Stomach (tissue), 9 donors: ENCODE measurements around the gene BPGM. TPM values are rescaled to one million over a fixed set of nuclear protein-coding genes. Genes with fewer than 3 reads are reported as not detected.
A peak's percentile ranks its signal among the peaks of the same experiment; 100 is the strongest.

Experiments
- DNase-seq, 2 donors: peaks; one replicate each; pipeline versions ENCODE4 v3.0.0 to v3.0.0-alpha.2; 2013 to 2019
- H3K27ac ChIP-seq, 5 donors: fragments of 200-600 bp in 4 of 5; sonication (generic) in 4 of 5; one replicate each; pipeline ENCODE4 v1.5.1; 2013 to 2019; ENCODE audit warnings: mild to moderate bottlenecking in 1 of 5, moderate library complexity in 1 of 5
- H3K27me3 ChIP-seq, 3 donors: fragments of 200-600 bp; sonication (generic); one replicate each; pipeline ENCODE4 v1.5.1; 2017 to 2019; ENCODE audit warnings: mixed run types in 1 of 3
- H3K36me3 ChIP-seq, 4 donors: fragments of 200-600 bp; sonication (generic); 1 replicate in 3 of 4; 2 replicates in 1 of 4; pipeline ENCODE4 v1.5.1; 2016 to 2019
- H3K4me1 ChIP-seq, 4 donors: fragments of 200-600 bp; sonication (generic); one replicate each; pipeline ENCODE4 v1.5.1; 2016 to 2019
- H3K4me3 ChIP-seq, 4 donors: fragments of 200-600 bp; sonication (generic) in 3 of 4; one replicate each; pipeline ENCODE4 v1.5.1; 2016 to 2019; ENCODE audit warnings: mild to moderate bottlenecking in 1 of 4
- H3K9me3 ChIP-seq, 4 donors: fragments of 200-600 bp; sonication (generic); one replicate each; pipeline ENCODE4 v1.5.1; 2016 to 2019
- EP300 ChIP-seq: sonication (generic); formaldehyde crosslinking; IDR thresholded peaks from one replicate; pipeline ENCODE4 v1.6.1; 2017; ENCODE audit warnings: antibody characterized with exemption
- POLR2A ChIP-seq, 4 donors: fragments of 450-650 bp; IDR thresholded peaks; one replicate each; pipeline ENCODE4 v1.6.1; 2016; ENCODE audit warnings: antibody characterized with exemption in 4 of 4, control low read depth in 2 of 4, mild to moderate bottlenecking in 1 of 4, moderate library complexity in 1 of 4
- POLR2AphosphoS5 ChIP-seq, 3 donors: sonication (generic); formaldehyde crosslinking; IDR thresholded peaks; one replicate each; pipeline ENCODE4 v1.6.1; 2016; ENCODE audit warnings: antibody characterized with exemption in 3 of 3
- WGBS, 5 donors: extraction: QIAGEN DNeasy Blood & Tissue Kit in 3 of 5; methylation state at CpG; one replicate each; pipeline versions ENCODE4 v1.1.5 to v1.1.7; 2013 to 2018; 5-methylcytosine and 5-hydroxymethylcytosine counted together
- intact Hi-C: fragments of 100-400 bp; cut with DNase I; formaldehyde crosslinking; loops from one replicate; pipeline ENCODE4 v1.15.1; 2023; ENCODE audit warnings: low total_unique reads
- polyA plus RNA-seq, 3 donors: library from polyadenylated mRNA; stranded (reverse); fragments of 200-250 nt; gene quantifications; one replicate each; pipeline ENCODE4 v1.2.3, GENCODE V29; 2013
- total RNA-seq, 5 donors: library from RNA; depleted of rRNA; stranded (reverse); fragments of >200 nt; gene quantifications; one replicate each; pipeline versions ENCODE4 v1.1.0 to v1.2.3, GENCODE V29; 2014 to 2016
- TF ChIP-seq, protein P1 (sequence below), 7 experiments: fragments of 450-650 bp in 4 of 7; fragments of 200-600 bp in 3 of 7; sonication (generic) in 3 of 7; IDR thresholded peaks; one replicate each; pipeline ENCODE4 v1.5.1; 2016 to 2019; ENCODE audit warnings: antibody characterized with exemption in 7 of 7, control low read depth in 2 of 7, mild to moderate bottlenecking in 1 of 7
- donor health status: healthy with polysubstance abuse.
- donor health status: Bipolar disorder and iron deficiency.
- donor health status: healthy.

BPGM gene
- total and polyA plus RNA-seq, 8 donors, result 4.7 to 47.3 (median 19.8) TPM

DNA sequence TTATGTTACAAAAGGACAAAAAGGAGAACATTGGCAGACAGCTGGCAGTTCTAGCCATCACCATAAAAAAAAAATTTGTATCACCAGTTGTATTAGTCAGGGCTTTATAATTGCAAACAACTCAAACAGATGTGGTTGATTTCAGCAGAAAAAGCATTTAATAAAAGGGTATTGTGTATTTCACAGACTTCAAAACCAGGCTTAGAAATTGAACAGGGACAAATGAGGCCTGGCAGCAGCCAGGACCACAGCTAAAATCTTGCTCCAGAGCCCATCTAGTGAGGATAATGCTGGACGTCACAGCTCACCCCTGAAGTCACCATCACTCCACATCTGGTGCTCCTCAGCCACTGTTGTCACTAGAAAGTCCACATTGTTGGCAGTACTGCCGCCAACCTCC, 79.9 kb downstream of the BPGM start:
- no peak overlapping the region for H3K4me3 ChIP-seq
- DNase-seq, result peak in 1 of 2 donors; percentile 63
- peaks cover 0 to 45% (median 23%) of the 10 kb centered on the region in 4 donors for H3K4me1 ChIP-seq
- H3K36me3 ChIP-seq, result no peaks in the 10 kb centered on the region
- 65 to 80% (median 73%) methylated on average over 2 of the region's 2 CpGs for WGBS, 5 donors
- peak in 1 of 3 donors; percentile 77 for TF ChIP-seq POLR2AphosphoS5 (IDR thresholded peaks at IDR 0.05)
- TF ChIP-seq EP300, result peak; percentile 91
- TF ChIP-seq, protein P1, sequence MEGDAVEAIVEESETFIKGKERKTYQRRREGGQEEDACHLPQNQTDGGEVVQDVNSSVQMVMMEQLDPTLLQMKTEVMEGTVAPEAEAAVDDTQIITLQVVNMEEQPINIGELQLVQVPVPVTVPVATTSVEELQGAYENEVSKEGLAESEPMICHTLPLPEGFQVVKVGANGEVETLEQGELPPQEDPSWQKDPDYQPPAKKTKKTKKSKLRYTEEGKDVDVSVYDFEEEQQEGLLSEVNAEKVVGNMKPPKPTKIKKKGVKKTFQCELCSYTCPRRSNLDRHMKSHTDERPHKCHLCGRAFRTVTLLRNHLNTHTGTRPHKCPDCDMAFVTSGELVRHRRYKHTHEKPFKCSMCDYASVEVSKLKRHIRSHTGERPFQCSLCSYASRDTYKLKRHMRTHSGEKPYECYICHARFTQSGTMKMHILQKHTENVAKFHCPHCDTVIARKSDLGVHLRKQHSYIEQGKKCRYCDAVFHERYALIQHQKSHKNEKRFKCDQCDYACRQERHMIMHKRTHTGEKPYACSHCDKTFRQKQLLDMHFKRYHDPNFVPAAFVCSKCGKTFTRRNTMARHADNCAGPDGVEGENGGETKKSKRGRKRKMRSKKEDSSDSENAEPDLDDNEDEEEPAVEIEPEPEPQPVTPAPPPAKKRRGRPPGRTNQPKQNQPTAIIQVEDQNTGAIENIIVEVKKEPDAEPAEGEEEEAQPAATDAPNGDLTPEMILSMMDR (IDR thresholded peaks at IDR 0.05), result no peak
- intact Hi-C loops, result no loop called here
- H3K27ac ChIP-seq, result peak overlapping the region in 4 of 5 donors; percentile 16 to 86 (median 57)
- H3K27me3 ChIP-seq, result no peaks in the 10 kb centered on the region
- H3K9me3 ChIP-seq, result no peaks in the 10 kb centered on the region

DNA sequence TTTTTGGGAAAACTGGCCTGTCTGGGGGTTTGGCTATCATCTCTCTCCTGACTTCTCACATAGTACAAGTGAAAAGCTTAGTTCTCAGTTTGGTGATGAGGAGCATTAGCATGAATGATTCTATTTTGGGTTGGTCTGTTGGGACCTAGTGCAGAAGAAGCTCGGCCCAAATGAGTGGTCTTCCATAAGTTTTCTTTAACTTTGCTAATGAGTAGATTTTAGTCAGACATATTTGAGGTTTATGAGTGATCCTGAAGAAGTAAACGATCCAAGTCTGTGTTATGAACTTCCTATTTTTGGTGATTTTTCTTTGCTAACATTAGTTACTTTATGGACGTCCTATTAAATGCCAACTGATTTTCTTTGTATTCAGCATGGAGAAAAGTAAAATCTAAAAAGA, 81.1 kb downstream of the BPGM start:
- Histone ChIP-seq H3K27ac (peak overlapping the region in 3 of 5 donors; percentile 30 to 86 (median 84)), H3K4me1 (peaks cover 0 to 47% (median 23%) of the 10 kb centered on the region in 4 donors), H3K4me3 (no peak overlapping the region), H3K9me3 (no peaks in the 10 kb centered on the region), H3K27me3 (no peaks in the 10 kb centered on the region), H3K36me3 (no peaks in the 10 kb centered on the region)
- WGBS, 5 donors, result 70 to 87% (median 80%) methylated on average over 3 of the region's 3 CpGs
- intact Hi-C loops, result no loop called here
- TF ChIP-seq POLR2A (IDR thresholded peaks at IDR 0.05) (no peak), POLR2AphosphoS5 (IDR thresholded peaks at IDR 0.05) (no peak), EP300 (no peak)
- TF ChIP-seq, protein P1 (IDR thresholded peaks at IDR 0.05), result no peak
- DNase-seq, result no peak

Other genes with a start within 250 kb of the BPGM start
- 100 to 1,000 TPM in 1 of 5 donors, 10 to 100 TPM in 2, 1 to 10 TPM in 2; 2.9 to 186 (median 24.6) TPM for gene AKR1B1, start 187.8 kb upstream of the BPGM start, total RNA-seq
- gene AKR1B1, start 187.8 kb upstream of the BPGM start, polyA plus RNA-seq, result 100 to 1,000 TPM in 2 of 3 donors, 10 to 100 TPM in 1; 25.8 to 139 (median 104) TPM
- gene AKR1B10, start 119.3 kb upstream of the BPGM start, total RNA-seq, result 100 to 1,000 TPM in 4 of 5 donors, 10 to 100 TPM in 1; 68.1 to 439 (median 298) TPM
- gene AKR1B10, start 119.3 kb upstream of the BPGM start, polyA plus RNA-seq, result 1,000 to 10,000 TPM in 1 of 3 donors, 100 to 1,000 TPM in 1, 10 to 100 TPM in 1; 95.0 to 1,745 (median 243) TPM
- under 1 TPM in 1 of 5 donors, not detected in 4; 0.72 TPM for gene AKR1B15, start 97.7 kb upstream of the BPGM start, total RNA-seq
- 1 to 10 TPM in 1 of 3 donors, under 1 TPM in 1, not detected in 1; 0.08 to 1.8 TPM for gene AKR1B15, start 97.7 kb upstream of the BPGM start, polyA plus RNA-seq
- gene CALD1, start 132.8 kb downstream of the BPGM start, total RNA-seq, result 1,000 to 10,000 TPM in 1 of 5 donors, 100 to 1,000 TPM in 4; 300 to 1,007 (median 620) TPM
- 100 to 1,000 TPM; 146 to 179 (median 172) TPM for gene CALD1, start 132.8 kb downstream of the BPGM start, polyA plus RNA-seq